Liver (tissue), 9 donors: ENCODE data around the gene OR52N1. TPM values are rescaled to one million over a fixed set of nuclear protein-coding genes. Genes with fewer than 3 reads are reported as not detected.

Experiments
- DNase-seq: peaks from one replicate; pipeline ENCODE4 v3.0.0-alpha.2; 2017; ENCODE audit warnings: low spot score
- H3K27ac ChIP-seq, 2 donors: one replicate each; pipeline ENCODE4 v1.7.0; 2013; ENCODE audit warnings: inconsistent platforms in 2 of 2, low read length in 2 of 2, control low read depth in 1 of 2, low read depth in 1 of 2, mild to moderate bottlenecking in 1 of 2
- H3K27me3 ChIP-seq, 4 donors: one replicate each; pipeline versions ENCODE4 v1.6.1 to v1.7.0; 2013; ENCODE audit warnings: low read length in 3 of 4, inconsistent platforms in 1 of 4, mild to moderate bottlenecking in 1 of 4, moderate library complexity in 1 of 4; ENCODE audit not compliant: control insufficient read depth in 4 of 4, insufficient read depth in 4 of 4
- H3K36me3 ChIP-seq, 4 donors: one replicate each; pipeline versions ENCODE4 v1.6.1 to v1.7.0; 2013; ENCODE audit warnings: low read length in 3 of 4, mild to moderate bottlenecking in 3 of 4, low read depth in 1 of 4, moderate library complexity in 1 of 4; ENCODE audit not compliant: control insufficient read depth in 4 of 4, insufficient read depth in 3 of 4
- H3K4me1 ChIP-seq, 4 donors: one replicate each; pipeline versions ENCODE4 v1.6.1 to v1.7.0; 2013; ENCODE audit warnings: low read length in 3 of 4, mild to moderate bottlenecking in 3 of 4, moderate library complexity in 1 of 4; ENCODE audit not compliant: control insufficient read depth in 4 of 4, insufficient read depth in 4 of 4
- H3K4me3 ChIP-seq, 3 donors: one replicate each; pipeline versions ENCODE4 v1.6.1 to v1.7.0; 2013; ENCODE audit warnings: low read length in 3 of 3, control low read depth in 1 of 3, low read depth in 1 of 3, mild to moderate bottlenecking in 1 of 3
- H3K9ac ChIP-seq, 2 donors: one replicate each; pipeline ENCODE4 v1.7.0; 2013; ENCODE audit warnings: low read length in 2 of 2, mild to moderate bottlenecking in 2 of 2, moderate library complexity in 2 of 2, control low read depth in 1 of 2, low read depth in 1 of 2
- H3K9me3 ChIP-seq, 4 donors: one replicate each; pipeline versions ENCODE4 v1.6.1 to v1.7.0; 2013; ENCODE audit warnings: low read length in 3 of 4; ENCODE audit not compliant: control insufficient read depth in 4 of 4
- FOXA2 ChIP-seq: IDR thresholded peaks from 2 replicates; pipeline ENCODE4 v1.6.1; 2016; ENCODE audit warnings: antibody characterized with exemption
- GABPA ChIP-seq, 2 donors: IDR thresholded peaks in 1 of 2; conservative IDR thresholded peaks in 1 of 2; 2 replicates each; pipeline ENCODE4 v1.6.1; 2016; ENCODE audit warnings: antibody characterized with exemption in 2 of 2, mild to moderate bottlenecking in 1 of 2, moderate library complexity in 1 of 2
- HNF4A ChIP-seq, 2 donors: conservative IDR thresholded peaks; 2 replicates each; pipeline ENCODE4 v1.6.1; 2016; ENCODE audit warnings: antibody characterized with exemption in 2 of 2, mild to moderate bottlenecking in 2 of 2
- HNF4G ChIP-seq: IDR thresholded peaks from 2 replicates; pipeline ENCODE4 v1.6.1; 2016; ENCODE audit warnings: antibody characterized with exemption
- JUND ChIP-seq, 2 donors: IDR thresholded peaks; 2 replicates each; pipeline ENCODE4 v1.6.1; 2016; ENCODE audit warnings: antibody characterized with exemption in 2 of 2
- NR2F2 ChIP-seq: IDR thresholded peaks from 2 replicates; pipeline ENCODE4 v1.6.1; 2016; ENCODE audit warnings: antibody characterized with exemption
- RAD21 ChIP-seq, 2 donors: IDR thresholded peaks; 2 replicates each; pipeline ENCODE4 v1.6.1; 2016; ENCODE audit warnings: antibody characterized with exemption in 2 of 2, mild to moderate bottlenecking in 2 of 2
- RXRA ChIP-seq, 2 donors: IDR thresholded peaks; 2 replicates each; pipeline ENCODE4 v1.6.1; 2017 to 2018; ENCODE audit warnings: antibody characterized with exemption in 2 of 2, mild to moderate bottlenecking in 1 of 2
- SP1 ChIP-seq: IDR thresholded peaks from 2 replicates; pipeline ENCODE4 v1.6.1; 2018; ENCODE audit warnings: antibody characterized with exemption, mild to moderate bottlenecking
- TAF1 ChIP-seq: conservative IDR thresholded peaks from 2 replicates; pipeline ENCODE4 v1.6.1; 2016; ENCODE audit warnings: antibody characterized with exemption, mild to moderate bottlenecking
- YY1 ChIP-seq: IDR thresholded peaks from 2 replicates; pipeline ENCODE4 v1.6.1; 2016; ENCODE audit warnings: antibody characterized with exemption, mild to moderate bottlenecking
- WGBS: extraction: QIAGEN DNeasy Blood & Tissue Kit; methylation state at CpG from one replicate; pipeline ENCODE4 v1.1.7; 2013; 5-methylcytosine and 5-hydroxymethylcytosine counted together
- polyA plus RNA-seq, 2 donors: library from polyadenylated mRNA; stranded (reverse) in 1 of 2; unstranded in 1 of 2; fragments of 200-250 nt in 1 of 2; fragments of >200 nt in 1 of 2; fragmentation: Nextera tagmentation in 1 of 2; extraction: Ambion mirVana in 1 of 2; gene quantifications; one replicate each; pipeline versions ENCODE4 v1.2.1 to v1.2.3, GENCODE V29; 2013 to 2015
- total RNA-seq, 2 donors: library from RNA; depleted of rRNA; stranded (reverse); fragments of >200 nt; gene quantifications; one replicate each; pipeline ENCODE4 v1.2.3, GENCODE V29; 2014
- TF ChIP-seq, protein P1 (sequence below): IDR thresholded peaks from 2 replicates; pipeline ENCODE4 v1.6.1; 2016; ENCODE audit warnings: antibody characterized with exemption
- TF ChIP-seq, protein P2 (sequence below): IDR thresholded peaks from 2 replicates; pipeline ENCODE4 v1.6.1; 2016; ENCODE audit warnings: antibody characterized with exemption
- TF ChIP-seq, protein P3 (sequence below): fragments of 150-350 bp; IDR thresholded peaks from 2 replicates; pipeline ENCODE4 v1.5.1; 2017; ENCODE audit warnings: improper control_type of control experiment, low read depth, low read length; ENCODE audit not compliant: missing input control
- TF ChIP-seq, protein P4 (sequence below): IDR thresholded peaks from 2 replicates; pipeline ENCODE4 v1.6.1; 2016; ENCODE audit warnings: antibody characterized with exemption, mild to moderate bottlenecking
- TF ChIP-seq, protein P5 (sequence below): IDR thresholded peaks from 2 replicates; pipeline ENCODE4 v1.6.1; 2016; ENCODE audit warnings: antibody characterized with exemption
- donor health status: healthy.
- donor health status: healthy.
- donor health status: healthy.
- donor health status: healthy.
- donor health status: healthy.

Gene OR52N1
- total and polyA plus RNA-seq, 4 donors, result under 0.01 to 0.05 TPM; not detected in 2

DNA sequence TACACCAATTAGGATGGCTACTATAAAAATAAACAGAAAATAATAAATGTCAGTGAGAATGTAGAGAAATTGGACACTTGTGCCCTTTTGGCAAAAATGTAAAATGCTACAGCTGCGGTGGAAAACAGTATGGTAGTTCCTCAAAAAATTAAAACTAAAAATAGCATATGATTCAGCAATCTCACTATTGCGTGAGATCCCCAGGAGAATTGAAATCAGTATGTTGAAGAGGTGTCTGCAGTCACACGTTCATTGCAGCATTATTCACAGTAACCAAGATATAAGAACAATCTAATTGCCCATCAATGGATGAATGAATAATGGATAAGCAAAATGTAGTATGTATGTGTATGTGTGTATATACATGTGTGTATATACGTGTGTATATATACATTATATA lies 24.5 kb upstream of the OR52N1 start:
- Histone ChIP-seq H3K36me3 (no peaks in the 10 kb centered on the region), H3K4me3 (no peak overlapping the region), H3K27ac (no peak overlapping the region), H3K4me1 (peaks cover 0 to 4% (median 3%) of the 10 kb centered on the region in 4 donors), H3K9me3 (no peaks in the 10 kb centered on the region), H3K27me3 (peaks cover 0 to 1% (median under 1%) of the 10 kb centered on the region in 4 donors), H3K9ac (no peak overlapping the region)
- DNase-seq, result no peak
- WGBS, result 60% methylated on average over 4 of the region's 4 CpGs
- TF ChIP-seq, protein P1, sequence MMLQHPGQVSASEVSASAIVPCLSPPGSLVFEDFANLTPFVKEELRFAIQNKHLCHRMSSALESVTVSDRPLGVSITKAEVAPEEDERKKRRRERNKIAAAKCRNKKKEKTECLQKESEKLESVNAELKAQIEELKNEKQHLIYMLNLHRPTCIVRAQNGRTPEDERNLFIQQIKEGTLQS, result no peak
- TF ChIP-seq HNF4G (no peak), YY1 (no peak), TAF1 (no peak), RAD21 (IDR thresholded peaks at IDR 0.05) (no peak), GABPA (IDR thresholded peaks at IDR 0.05 in 1 of 2, conservative IDR thresholded peaks at IDR 0.05 in 1 of 2) (no peak), JUND (IDR thresholded peaks at IDR 0.05) (no peak), HNF4A (conservative IDR thresholded peaks at IDR 0.05) (no peak), NR2F2 (no peak), FOXA2 (no peak), SP1 (no peak), RXRA (IDR thresholded peaks at IDR 0.05) (no peak)
- TF ChIP-seq, protein P2, sequence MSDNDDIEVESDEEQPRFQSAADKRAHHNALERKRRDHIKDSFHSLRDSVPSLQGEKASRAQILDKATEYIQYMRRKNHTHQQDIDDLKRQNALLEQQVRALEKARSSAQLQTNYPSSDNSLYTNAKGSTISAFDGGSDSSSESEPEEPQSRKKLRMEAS, result no peak
- TF ChIP-seq, protein P3, sequence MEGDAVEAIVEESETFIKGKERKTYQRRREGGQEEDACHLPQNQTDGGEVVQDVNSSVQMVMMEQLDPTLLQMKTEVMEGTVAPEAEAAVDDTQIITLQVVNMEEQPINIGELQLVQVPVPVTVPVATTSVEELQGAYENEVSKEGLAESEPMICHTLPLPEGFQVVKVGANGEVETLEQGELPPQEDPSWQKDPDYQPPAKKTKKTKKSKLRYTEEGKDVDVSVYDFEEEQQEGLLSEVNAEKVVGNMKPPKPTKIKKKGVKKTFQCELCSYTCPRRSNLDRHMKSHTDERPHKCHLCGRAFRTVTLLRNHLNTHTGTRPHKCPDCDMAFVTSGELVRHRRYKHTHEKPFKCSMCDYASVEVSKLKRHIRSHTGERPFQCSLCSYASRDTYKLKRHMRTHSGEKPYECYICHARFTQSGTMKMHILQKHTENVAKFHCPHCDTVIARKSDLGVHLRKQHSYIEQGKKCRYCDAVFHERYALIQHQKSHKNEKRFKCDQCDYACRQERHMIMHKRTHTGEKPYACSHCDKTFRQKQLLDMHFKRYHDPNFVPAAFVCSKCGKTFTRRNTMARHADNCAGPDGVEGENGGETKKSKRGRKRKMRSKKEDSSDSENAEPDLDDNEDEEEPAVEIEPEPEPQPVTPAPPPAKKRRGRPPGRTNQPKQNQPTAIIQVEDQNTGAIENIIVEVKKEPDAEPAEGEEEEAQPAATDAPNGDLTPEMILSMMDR, result no peak
- TF ChIP-seq, protein P4, sequence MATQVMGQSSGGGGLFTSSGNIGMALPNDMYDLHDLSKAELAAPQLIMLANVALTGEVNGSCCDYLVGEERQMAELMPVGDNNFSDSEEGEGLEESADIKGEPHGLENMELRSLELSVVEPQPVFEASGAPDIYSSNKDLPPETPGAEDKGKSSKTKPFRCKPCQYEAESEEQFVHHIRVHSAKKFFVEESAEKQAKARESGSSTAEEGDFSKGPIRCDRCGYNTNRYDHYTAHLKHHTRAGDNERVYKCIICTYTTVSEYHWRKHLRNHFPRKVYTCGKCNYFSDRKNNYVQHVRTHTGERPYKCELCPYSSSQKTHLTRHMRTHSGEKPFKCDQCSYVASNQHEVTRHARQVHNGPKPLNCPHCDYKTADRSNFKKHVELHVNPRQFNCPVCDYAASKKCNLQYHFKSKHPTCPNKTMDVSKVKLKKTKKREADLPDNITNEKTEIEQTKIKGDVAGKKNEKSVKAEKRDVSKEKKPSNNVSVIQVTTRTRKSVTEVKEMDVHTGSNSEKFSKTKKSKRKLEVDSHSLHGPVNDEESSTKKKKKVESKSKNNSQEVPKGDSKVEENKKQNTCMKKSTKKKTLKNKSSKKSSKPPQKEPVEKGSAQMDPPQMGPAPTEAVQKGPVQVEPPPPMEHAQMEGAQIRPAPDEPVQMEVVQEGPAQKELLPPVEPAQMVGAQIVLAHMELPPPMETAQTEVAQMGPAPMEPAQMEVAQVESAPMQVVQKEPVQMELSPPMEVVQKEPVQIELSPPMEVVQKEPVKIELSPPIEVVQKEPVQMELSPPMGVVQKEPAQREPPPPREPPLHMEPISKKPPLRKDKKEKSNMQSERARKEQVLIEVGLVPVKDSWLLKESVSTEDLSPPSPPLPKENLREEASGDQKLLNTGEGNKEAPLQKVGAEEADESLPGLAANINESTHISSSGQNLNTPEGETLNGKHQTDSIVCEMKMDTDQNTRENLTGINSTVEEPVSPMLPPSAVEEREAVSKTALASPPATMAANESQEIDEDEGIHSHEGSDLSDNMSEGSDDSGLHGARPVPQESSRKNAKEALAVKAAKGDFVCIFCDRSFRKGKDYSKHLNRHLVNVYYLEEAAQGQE, result no peak
- TF ChIP-seq, protein P5, sequence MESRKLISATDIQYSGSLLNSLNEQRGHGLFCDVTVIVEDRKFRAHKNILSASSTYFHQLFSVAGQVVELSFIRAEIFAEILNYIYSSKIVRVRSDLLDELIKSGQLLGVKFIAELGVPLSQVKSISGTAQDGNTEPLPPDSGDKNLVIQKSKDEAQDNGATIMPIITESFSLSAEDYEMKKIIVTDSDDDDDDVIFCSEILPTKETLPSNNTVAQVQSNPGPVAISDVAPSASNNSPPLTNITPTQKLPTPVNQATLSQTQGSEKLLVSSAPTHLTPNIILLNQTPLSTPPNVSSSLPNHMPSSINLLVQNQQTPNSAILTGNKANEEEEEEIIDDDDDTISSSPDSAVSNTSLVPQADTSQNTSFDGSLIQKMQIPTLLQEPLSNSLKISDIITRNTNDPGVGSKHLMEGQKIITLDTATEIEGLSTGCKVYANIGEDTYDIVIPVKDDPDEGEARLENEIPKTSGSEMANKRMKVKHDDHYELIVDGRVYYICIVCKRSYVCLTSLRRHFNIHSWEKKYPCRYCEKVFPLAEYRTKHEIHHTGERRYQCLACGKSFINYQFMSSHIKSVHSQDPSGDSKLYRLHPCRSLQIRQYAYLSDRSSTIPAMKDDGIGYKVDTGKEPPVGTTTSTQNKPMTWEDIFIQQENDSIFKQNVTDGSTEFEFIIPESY, result no peak
